GM12891 (cell line): Measurements from ENCODE around the gene ADCK1.

Source experiments
- PAX5 ChIP-seq: IDR thresholded peaks from 2 replicates; pipeline ENCODE4 v1.6.1; 2011; ENCODE audit warnings: low read length, moderate library complexity, mild to moderate bottlenecking; ENCODE audit not compliant: insufficient read depth, severe bottlenecking
- POLR2A ChIP-seq: IDR thresholded peaks from 2 replicates; pipeline ENCODE4 v1.6.1; 2011; ENCODE audit warnings: low read depth, low read length, control low read depth
- POLR2AphosphoS5 ChIP-seq: IDR thresholded peaks from 2 replicates; pipeline ENCODE4 v1.6.1; 2011; ENCODE audit warnings: low read depth, low read length, control low read depth

DNA sequence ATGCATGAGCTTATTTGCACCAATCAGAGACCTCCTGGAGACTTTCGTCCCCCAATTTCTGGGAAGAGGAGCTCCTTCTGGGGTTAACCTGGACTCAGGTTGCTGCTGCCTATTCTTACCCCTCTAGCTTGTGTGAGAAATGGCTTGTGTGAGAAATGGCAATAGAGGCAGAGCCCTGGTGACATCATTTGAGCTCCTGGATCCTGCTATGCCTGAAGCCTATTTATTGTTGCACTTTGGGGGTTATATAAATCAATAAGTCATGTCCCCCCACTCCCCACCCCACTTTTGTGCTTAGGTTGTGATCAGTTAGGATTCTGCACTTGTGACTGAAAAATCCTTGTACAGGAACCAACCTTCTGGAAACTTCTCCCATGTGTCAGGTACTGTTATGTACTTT lies 167.2 kb downstream of the ADCK1 start:
- TF ChIP-seq POLR2A, result no peak
- no peak for TF ChIP-seq POLR2AphosphoS5
- no peak for TF ChIP-seq PAX5
